WERI-Rb-1 (cell line): ENCODE measurements around the gene REPS2.
"Not testable (repeated sequence)": the region's sequence is repeated elsewhere in the genome, so short reads cannot be mapped to it uniquely, and the experiment has no call there.

Source experiments
- DNase-seq: peaks from one replicate; pipeline ENCODE4 v3.0.0-alpha.2; 2020
- H3K27ac ChIP-seq: fragments of 250-450 bp; sonication (Bioruptor Pico); 2 replicates; pipeline ENCODE4 v1.5.1; 2020; ENCODE audit warnings: mild to moderate bottlenecking, moderate library complexity
- H3K27me3 ChIP-seq: fragments of 250-450 bp; sonication (Bioruptor Pico); 2 replicates; pipeline ENCODE4 v1.5.1; 2021; ENCODE audit warnings: mild to moderate bottlenecking, low read depth, moderate library complexity; ENCODE audit not compliant: insufficient read depth, severe bottlenecking
- H3K36me3 ChIP-seq: fragments of 250-450 bp; sonication (Bioruptor Pico); 2 replicates; pipeline ENCODE4 v1.5.1; 2020; ENCODE audit warnings: mild to moderate bottlenecking, moderate library complexity
- H3K4me3 ChIP-seq: 2 replicates; pipeline ENCODE4 v1.5.1; 2011; ENCODE audit warnings: low read depth, mild to moderate bottlenecking, control low read depth, low read length
- H3K9me3 ChIP-seq: fragments of 250-450 bp; sonication (Bioruptor Pico); 2 replicates; pipeline ENCODE4 v1.5.1; 2021; ENCODE audit warnings: mild to moderate bottlenecking, moderate library complexity; ENCODE audit not compliant: severe bottlenecking
- CTCF ChIP-seq: IDR thresholded peaks from 2 replicates; pipeline ENCODE4 v1.5.1; 2011; ENCODE audit warnings: low read depth, mild to moderate bottlenecking, control low read depth, inconsistent platforms, low read length

REPS2 gene

GRCh38 chrX:16966752-16967448 is 20.4 kb downstream of the REPS2 start:
- DNase-seq: no peak
- H3K27ac ChIP-seq: no peak overlapping the region
- H3K27me3 ChIP-seq: peaks cover 4% of the 10 kb centered on the region
- H3K36me3 ChIP-seq: no peaks in the 10 kb centered on the region
- H3K4me3 ChIP-seq: no peak overlapping the region
- H3K9me3 ChIP-seq: no peaks in the 10 kb centered on the region
- no peak for TF ChIP-seq CTCF

GRCh38 chrX:16968753-16969152 is 22.3 kb downstream of the REPS2 start:
- not testable (repeated sequence) for H3K27me3 ChIP-seq, H3K36me3 ChIP-seq, H3K9me3 ChIP-seq, DNase-seq, H3K27ac ChIP-seq, H3K4me3 ChIP-seq

GRCh38 chrX:16970977-16971376 is 24.5 kb downstream of the REPS2 start:
- Histone ChIP-seq H3K9me3 (no peaks in the 10 kb centered on the region), H3K27ac (no peak overlapping the region), H3K4me3 (no peak overlapping the region), H3K27me3 (peaks cover 7% of the 10 kb centered on the region), H3K36me3 (no peaks in the 10 kb centered on the region)
- TF ChIP-seq CTCF: no peak
- no peak for DNase-seq

- no peak for DNase-seq
- no peaks in the 10 kb centered on the region for H3K9me3 ChIP-seq
- H3K4me3 ChIP-seq: no peak overlapping the region
- H3K27me3 ChIP-seq: peaks cover 7% of the 10 kb centered on the region
- H3K27ac ChIP-seq: no peak overlapping the region
- TF ChIP-seq CTCF: no peak
- H3K36me3 ChIP-seq: no peaks in the 10 kb centered on the region
Measured at GRCh38 chrX:16971694-16972093, 25.2 kb downstream of the REPS2 start.

GRCh38 chrX:16975233-16975632 is 28.8 kb downstream of the REPS2 start:
- Histone ChIP-seq H3K36me3 (no peaks in the 10 kb centered on the region), H3K27ac (no peak overlapping the region), H3K9me3 (no peaks in the 10 kb centered on the region), H3K4me3 (no peak overlapping the region), H3K27me3 (peaks cover 6% of the 10 kb centered on the region)
- TF ChIP-seq CTCF: no peak
- no peak for DNase-seq

GRCh38 chrX:16977771-16978170 is 31.3 kb downstream of the REPS2 start:
- no peak for TF ChIP-seq CTCF
- H3K36me3 ChIP-seq: no peaks in the 10 kb centered on the region
- DNase-seq: no peak
- no peak overlapping the region for H3K27ac ChIP-seq
- H3K4me3 ChIP-seq: no peak overlapping the region
- peaks cover 5% of the 10 kb centered on the region for H3K27me3 ChIP-seq
- H3K9me3 ChIP-seq: no peaks in the 10 kb centered on the region
